K562 (cell line): ENCODE data around the gene DUS3L. TPM values are rescaled to one million over a fixed set of nuclear protein-coding genes. Genes with fewer than 3 reads are reported as not detected.
A peak's percentile ranks its signal among the peaks of the same experiment; 100 is the strongest.

Source experiments
- CAMTA2 ChIP-seq: fragments of 250-450 bp; sonication (Bioruptor Pico); conservative IDR thresholded peaks from 2 replicates; pipeline ENCODE4 v1.5.1; 2022
- CBFA2T3 ChIP-seq: fragments of 450-650 bp; IDR thresholded peaks from 2 replicates; pipeline ENCODE4 v1.6.1; 2017
- CXXC5 ChIP-seq: fragments of 250-450 bp; sonication (Bioruptor Pico); IDR thresholded peaks from 2 replicates; pipeline ENCODE4 v1.8.0; 2022; ENCODE audit warnings: inconsistent platforms, mild to moderate bottlenecking, moderate library complexity
- ELK1 ChIP-seq: sonication (generic); formaldehyde crosslinking; IDR thresholded peaks from 2 replicates; pipeline ENCODE4 v1.8.1; 2022; ENCODE audit warnings: missing genetic modification reagents
- ESRRB ChIP-seq: fragments of 250-450 bp; sonication (Bioruptor Pico); IDR thresholded peaks from 2 replicates; pipeline ENCODE4 v1.5.0; 2020; ENCODE audit warnings: mild to moderate bottlenecking, moderate library complexity, borderline replicate concordance
- FOXJ2 ChIP-seq: fragments of 200-800 bp; sonication (Bioruptor generic); IDR thresholded peaks from 2 replicates; pipeline ENCODE4 v1.6.1; 2016; ENCODE audit warnings: missing genetic modification characterization, missing compliant biosample characterization
- GTF2A2 ChIP-seq: IDR thresholded peaks from 2 replicates; pipeline ENCODE4 v1.6.1; 2016; ENCODE audit warnings: mild to moderate bottlenecking, missing genetic modification characterization, missing compliant biosample characterization
- IRF1 ChIP-seq: sonication (generic); formaldehyde crosslinking; IDR thresholded peaks from 2 replicates; pipeline ENCODE4 v1.8.0; 2022; ENCODE audit warnings: missing genetic modification reagents, mild to moderate bottlenecking, borderline replicate concordance
- KLF6 ChIP-seq: fragments of 250-450 bp; sonication (Bioruptor Pico); IDR thresholded peaks from 2 replicates; pipeline ENCODE4 v1.4.0; 2020; ENCODE audit warnings: mild to moderate bottlenecking, moderate library complexity, borderline replicate concordance
- NFATC3 ChIP-seq: fragments of 450-650 bp; IDR thresholded peaks from 2 replicates; pipeline ENCODE4 v1.6.1; 2017; ENCODE audit warnings: mild to moderate bottlenecking
- POLR2AphosphoS5 ChIP-seq: IDR thresholded peaks from 2 replicates; pipeline ENCODE4 v1.6.1; 2011; ENCODE audit warnings: mild to moderate bottlenecking, low read depth, low read length, moderate library complexity; ENCODE audit not compliant: control insufficient read depth, insufficient read depth
- RERE ChIP-seq: sonication (generic); formaldehyde crosslinking; IDR thresholded peaks from 2 replicates; pipeline ENCODE4 v1.8.0; 2023; ENCODE audit warnings: missing genetic modification reagents, mild to moderate bottlenecking, borderline replicate concordance
- SAP30 ChIP-seq: fragments of 200-600 bp; sonication (generic); IDR thresholded peaks from 2 replicates; pipeline ENCODE4 v1.6.1; 2012; ENCODE audit warnings: borderline replicate concordance, low read depth, mild to moderate bottlenecking, moderate library complexity, low read length, control low read depth, inconsistent platforms; ENCODE audit not compliant: insufficient read depth, poor library complexity, severe bottlenecking
- TBP ChIP-seq: optimal IDR thresholded peaks from 2 replicates; pipeline ENCODE3; 2011; ENCODE audit warnings: low read depth, low read length, improper control_type of control experiment
- ZFP91 ChIP-seq: sonication (generic); formaldehyde crosslinking; IDR thresholded peaks from 2 replicates; pipeline ENCODE4 v1.8.0; 2022; ENCODE audit warnings: mild to moderate bottlenecking, missing genetic modification reagents
- ZNF146 ChIP-seq: IDR thresholded peaks from one replicate; pipeline ENCODE4 v1.6.1; 2018; ENCODE audit warnings: missing compliant biosample characterization; ENCODE audit not compliant: unreplicated experiment
- ZNF436 ChIP-seq: fragments of 250-450, 450-650 bp; sonication (Bioruptor Pico); formaldehyde crosslinking; IDR thresholded peaks from 2 replicates; pipeline ENCODE4 v1.7.0; 2020; ENCODE audit warnings: mild to moderate bottlenecking
- ZNF77 ChIP-seq: fragments of 250-450 bp; sonication (Bioruptor Pico); IDR thresholded peaks from 2 replicates; pipeline ENCODE4 v1.5.0; 2020
- polyA plus RNA-seq, 8 experiments: library from polyadenylated mRNA; depleted of rRNA in 4 of 8; stranded (reverse) in 5 of 8; unstranded in 3 of 8; fragments of >200 nt; fragmentation: Nextera tagmentation in 2 of 8; fragmentation: Illumina TruSeq in 1 of 8; extraction: Ambion mirVana in 2 of 8; extraction: Trizol in 1 of 8; gene quantifications; 2 replicates each; pipeline versions ENCODE4 v1.2.1 to v1.2.3, GENCODE V29; 2011 to 2014; ENCODE audit warnings: inconsistent platforms in 1 of 8, missing spikeins in 1 of 8
- total RNA-seq, 7 experiments: library from RNA; depleted of rRNA in 6 of 7; stranded (reverse); fragments of >200 nt in 6 of 7; fragmentation: Illumina TruSeq in 2 of 7; extraction: Trizol in 2 of 7; gene quantifications; 2 replicates each; pipeline versions ENCODE4 v1.2.1 to v1.2.3, GENCODE V29; 2011 to 2021; ENCODE audit warnings: low replicate concordance in 1 of 7

Gene DUS3L
- total and polyA plus RNA-seq, 9 of the 15 experiments (the other 6 are each of a cell fraction or from before 2014, with no cell fraction given): 1.7 to 102 (median 77.5) TPM

DNA sequence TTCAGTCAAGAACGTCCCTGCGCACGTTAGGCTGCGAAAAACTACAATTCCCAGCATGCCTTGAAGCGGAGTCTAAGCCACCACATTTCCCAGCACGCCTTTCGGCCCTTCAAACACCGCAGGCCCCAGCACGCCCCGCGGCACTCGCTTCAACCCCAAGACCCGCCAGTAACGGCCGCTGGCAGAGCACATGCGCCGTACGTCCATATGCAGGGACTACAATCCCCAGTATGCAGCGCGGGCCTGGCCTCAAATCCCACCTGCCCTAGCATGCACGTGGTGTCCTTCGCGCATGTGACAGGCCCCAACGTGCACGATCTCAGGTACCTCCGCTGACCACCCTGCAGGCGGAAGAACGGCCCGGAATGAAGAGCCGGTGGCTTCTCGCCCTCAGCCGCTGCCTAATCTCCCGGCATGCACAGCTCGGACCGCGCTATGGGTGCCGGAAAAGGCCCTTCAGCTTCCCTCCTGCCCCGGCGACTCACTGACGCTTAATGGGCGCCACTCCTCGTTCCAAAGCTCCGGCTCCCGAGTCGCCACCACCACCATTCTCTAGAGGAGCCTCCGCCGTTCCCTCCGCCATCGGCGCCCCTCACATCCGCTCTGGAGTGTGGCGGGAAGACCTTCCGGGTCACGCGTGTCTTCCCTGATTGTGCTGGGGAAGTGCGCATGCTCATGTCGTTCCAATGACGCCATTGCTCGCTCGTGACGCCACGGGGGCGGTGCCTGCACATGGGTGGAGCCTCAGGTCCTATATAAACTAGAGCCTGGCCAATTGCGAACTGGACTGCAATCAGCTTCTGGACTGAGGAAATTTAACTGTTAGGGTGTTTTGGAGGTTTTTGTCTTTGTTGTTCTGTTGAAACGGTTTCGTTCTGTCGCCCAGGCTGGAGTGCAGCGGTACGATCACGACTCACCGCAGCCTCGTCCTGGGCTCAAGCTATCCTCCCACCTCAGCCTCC lies at the start of gene DUS3L (continued):
- peak; percentile 82 for TF ChIP-seq FOXJ2 (tag)
- TF ChIP-seq KLF6: 0 out of 2 replicates have a peak, but pooled peaks have one; percentile 51
- TF ChIP-seq NFATC3: no peak
- TF ChIP-seq CBFA2T3: no peak
- 0 out of 2 replicates have a peak, but pooled peaks have one; percentile 51 for TF ChIP-seq ZNF436 (CRISPR knock-in tag)
- TF ChIP-seq POLR2AphosphoS5: peak; percentile 86
- TF ChIP-seq IRF1: no peak
- no peak for TF ChIP-seq ZFP91
- TF ChIP-seq ESRRB (CRISPR knock-in tag): no peak
- TF ChIP-seq SAP30: peak; percentile 99
- TF ChIP-seq ELK1 (CRISPR knock-in tag): no peak
- TF ChIP-seq ZNF146: no peak
- peak; percentile 72 for TF ChIP-seq GTF2A2 (tag)
- TF ChIP-seq CAMTA2 (CRISPR knock-in tag): no peak
- no peak for TF ChIP-seq RERE (CRISPR knock-in tag)
- peak; percentile 98 for TF ChIP-seq TBP
- TF ChIP-seq CXXC5 (CRISPR knock-in tag): peak; percentile 75
- TF ChIP-seq ZNF77 (CRISPR knock-in tag): no peak
